ENCODE results near the gene RIN1.

Gene RIN1

GRCh38 chr11:66337103-66337899 is 1.1 kb upstream of the RIN1 start:
- no peak for DNase-seq (ENCODE audit: extremely low read depth in 1 of 2, low read depth in 1 of 2)

- DNase-seq (ENCODE audit: extremely low read depth in 1 of 2, low read depth in 1 of 2): no peak
These were observed 552 bp downstream of the RIN1 start for GRCh38 chr11:66335531-66336233.

DNA sequence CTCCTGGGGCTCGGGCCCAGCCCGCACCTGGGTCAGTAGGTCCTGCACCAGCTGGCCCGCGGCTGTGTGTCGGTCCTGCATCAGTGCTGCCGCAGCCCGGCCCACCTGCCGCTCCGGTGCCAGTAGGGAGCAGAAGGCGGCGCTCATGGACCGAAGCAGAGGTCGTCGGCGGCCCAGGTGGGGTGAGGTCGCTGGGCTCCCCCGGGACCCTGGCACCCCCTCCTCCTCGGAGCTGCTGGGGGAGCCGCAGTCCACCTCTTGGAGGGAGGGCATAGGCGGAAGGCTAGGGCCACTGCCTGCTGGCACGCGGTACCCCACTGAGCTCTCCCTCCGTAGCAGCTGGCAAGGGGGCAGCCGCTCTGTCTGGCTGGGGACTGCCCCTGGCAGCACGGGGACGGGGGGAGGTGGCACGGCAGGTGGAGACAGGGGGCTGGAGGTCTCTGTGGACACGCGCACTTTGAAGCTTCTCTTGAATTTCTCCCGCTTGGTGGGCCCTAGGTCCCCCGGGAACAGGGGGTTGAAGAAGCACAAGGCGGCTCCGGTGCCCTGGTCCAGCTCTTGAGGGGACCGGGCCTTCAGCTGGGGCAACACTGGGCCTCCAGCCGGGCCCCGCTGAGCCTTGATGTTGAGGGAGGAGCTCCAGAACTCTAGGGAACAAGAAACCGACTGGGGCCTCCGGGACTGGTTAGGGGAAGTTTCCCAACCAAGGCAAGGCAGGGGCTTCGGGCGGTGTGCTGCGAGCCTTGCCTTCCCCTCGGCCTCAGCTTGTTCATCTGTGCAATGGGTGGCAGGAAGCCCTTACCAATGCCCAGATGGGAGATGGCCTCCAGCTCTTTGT is 1.4 kb downstream of the RIN1 start:
- DNase-seq (ENCODE audit: extremely low read depth in 1 of 2, low read depth in 1 of 2): no peak

DNA sequence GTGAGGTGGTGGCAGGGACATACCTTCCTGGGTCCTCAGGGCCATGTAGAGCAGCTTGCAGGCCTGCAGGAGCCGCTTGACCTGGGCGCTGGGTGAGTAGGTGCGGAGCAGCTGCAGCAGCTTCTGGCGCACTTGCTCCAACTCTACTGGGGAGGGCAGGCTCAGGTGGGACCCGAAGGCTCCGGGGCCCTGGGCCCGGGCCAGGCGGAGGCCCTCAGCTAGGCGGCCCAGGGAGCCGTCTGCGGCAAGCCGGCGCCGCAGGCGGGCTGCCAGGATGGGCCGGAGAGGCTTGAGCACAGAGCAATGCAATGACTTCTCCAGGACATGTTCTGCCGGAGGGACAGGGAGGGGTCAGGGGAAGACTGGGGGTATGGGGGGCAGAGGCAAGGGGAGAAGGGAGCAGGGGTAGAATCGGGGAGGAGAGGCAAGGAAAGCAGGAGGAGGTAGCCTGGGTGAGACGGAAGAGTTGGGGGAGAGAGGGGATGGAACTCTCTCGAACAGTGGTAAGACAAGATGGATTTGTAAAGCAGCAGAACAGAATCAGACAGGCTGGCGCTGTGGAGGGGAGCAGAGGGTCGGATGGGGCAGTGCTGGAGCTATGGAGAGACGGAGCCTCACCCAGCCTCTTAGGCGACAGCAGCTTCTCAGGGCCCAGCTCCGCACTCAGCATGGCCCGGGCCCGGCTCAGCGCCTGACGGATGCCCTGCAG is 2.2 kb downstream of the RIN1 start:
- DNase-seq (ENCODE audit: extremely low read depth in 1 of 2, low read depth in 1 of 2): no peak

- DNase-seq (ENCODE audit: extremely low read depth in 1 of 2, low read depth in 1 of 2): no peak
These were observed 2.9 kb downstream of the RIN1 start for GRCh38 chr11:66333220-66333877.

DNA sequence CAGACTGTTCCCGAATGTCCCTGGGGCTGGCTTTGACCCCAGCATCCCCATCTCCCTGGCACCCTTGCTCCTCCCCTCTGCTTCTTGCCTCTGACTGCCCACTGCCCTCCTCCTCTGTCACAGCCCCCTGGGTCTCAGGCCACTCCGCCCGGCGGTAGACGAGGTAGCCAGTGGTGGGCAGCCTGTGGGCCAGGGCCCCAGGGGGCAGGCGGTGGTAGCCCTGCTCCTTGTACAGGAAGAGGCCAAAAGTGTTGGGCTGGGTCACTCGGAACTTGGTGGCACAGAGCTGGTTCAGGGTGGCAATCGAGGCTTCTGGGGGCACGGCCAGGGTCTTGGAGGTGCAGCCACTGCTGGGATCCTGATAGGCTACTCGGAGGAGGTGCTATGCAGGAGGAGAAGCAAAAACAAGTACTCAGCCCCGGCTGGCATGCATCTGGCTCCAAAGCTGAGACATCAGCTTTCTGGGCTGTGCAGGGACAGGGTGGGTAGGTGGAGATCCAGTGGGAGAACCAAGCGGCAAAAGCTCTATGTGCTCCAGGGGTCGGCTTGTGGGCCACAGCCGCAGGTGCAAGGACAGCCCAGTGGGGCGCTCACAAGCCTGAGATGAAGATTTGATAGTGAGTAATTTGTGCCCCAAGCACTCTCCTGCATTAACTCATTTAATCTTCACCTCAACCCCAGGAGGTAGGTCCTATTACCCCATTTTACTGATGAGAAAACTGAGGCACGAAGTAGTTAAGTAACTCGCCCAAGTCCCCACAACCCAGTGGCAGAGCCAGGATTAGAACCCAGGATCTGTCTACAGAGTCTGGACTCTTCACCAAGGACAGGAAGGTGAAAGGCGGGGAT is 3.6 kb downstream of the RIN1 start:
- no peak for DNase-seq (ENCODE audit: extremely low read depth in 1 of 2, low read depth in 1 of 2)

GRCh38 chr11:66331542-66332370 is 4.5 kb downstream of the RIN1 start:
- DNase-seq (ENCODE audit: extremely low read depth in 1 of 2, low read depth in 1 of 2): no peak

DNA sequence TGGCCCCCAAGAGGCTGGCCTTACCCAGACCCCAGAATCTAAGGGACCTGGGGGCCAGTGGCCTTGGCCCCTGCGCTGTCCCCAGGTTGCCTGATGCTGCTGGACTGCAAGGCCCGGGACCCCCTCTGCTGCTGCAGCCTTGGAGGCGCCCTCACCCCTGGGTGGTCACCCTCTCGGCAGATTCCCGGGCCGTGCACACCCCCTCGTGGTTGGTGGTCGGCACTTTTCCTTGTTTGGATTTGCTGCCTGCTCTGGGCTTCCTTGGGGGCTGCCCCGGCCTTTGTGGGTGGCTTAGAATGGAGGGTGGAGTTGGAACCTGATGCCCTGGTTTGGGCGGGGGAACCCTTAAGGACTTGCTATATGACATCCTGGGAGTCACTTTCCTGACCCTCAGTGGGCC is 5.3 kb downstream of the RIN1 start:
- no peak for DNase-seq (ENCODE audit: extremely low read depth in 1 of 2, low read depth in 1 of 2)

DNA sequence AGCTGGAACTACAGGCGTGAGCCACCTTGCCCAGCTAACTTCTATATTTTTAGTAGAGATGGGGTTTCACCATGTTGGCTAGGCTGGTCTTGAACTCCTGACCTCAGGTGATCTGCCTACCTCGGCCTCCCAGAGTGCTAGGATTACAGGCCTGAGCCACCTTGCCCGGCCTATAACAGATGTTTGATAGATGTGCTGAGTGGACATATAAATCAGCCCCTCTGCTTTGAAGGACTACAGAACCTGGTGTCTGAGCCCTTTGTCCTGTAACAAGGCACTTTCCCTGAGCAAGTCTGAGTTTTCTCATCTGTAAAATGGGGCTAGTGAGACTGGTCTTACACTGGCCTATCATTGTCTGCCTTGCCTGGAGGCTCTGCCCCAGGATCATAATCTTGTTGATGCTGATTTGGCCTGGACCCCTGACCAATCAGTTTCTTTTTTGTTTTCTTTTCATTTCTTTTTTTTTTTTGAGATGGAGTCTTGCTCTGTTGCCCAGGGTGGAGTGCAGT is 7.0 kb downstream of the RIN1 start:
- DNase-seq (ENCODE audit: extremely low read depth in 1 of 2, low read depth in 1 of 2): no peak

- peak; percentile 64 to 70 for DNase-seq (ENCODE audit: extremely low read depth in 1 of 2, low read depth in 1 of 2)
These were observed 7.7 kb downstream of the RIN1 start for GRCh38 chr11:66328302-66329144.

- no peak for DNase-seq (ENCODE audit: extremely low read depth in 1 of 2, low read depth in 1 of 2)
These were observed 8.3 kb downstream of the RIN1 start for GRCh38 chr11:66328031-66328301.

GRCh38 chr11:66327171-66328030 is 8.8 kb downstream of the RIN1 start:
- DNase-seq (ENCODE audit: extremely low read depth in 1 of 2, low read depth in 1 of 2): no peak

DNA sequence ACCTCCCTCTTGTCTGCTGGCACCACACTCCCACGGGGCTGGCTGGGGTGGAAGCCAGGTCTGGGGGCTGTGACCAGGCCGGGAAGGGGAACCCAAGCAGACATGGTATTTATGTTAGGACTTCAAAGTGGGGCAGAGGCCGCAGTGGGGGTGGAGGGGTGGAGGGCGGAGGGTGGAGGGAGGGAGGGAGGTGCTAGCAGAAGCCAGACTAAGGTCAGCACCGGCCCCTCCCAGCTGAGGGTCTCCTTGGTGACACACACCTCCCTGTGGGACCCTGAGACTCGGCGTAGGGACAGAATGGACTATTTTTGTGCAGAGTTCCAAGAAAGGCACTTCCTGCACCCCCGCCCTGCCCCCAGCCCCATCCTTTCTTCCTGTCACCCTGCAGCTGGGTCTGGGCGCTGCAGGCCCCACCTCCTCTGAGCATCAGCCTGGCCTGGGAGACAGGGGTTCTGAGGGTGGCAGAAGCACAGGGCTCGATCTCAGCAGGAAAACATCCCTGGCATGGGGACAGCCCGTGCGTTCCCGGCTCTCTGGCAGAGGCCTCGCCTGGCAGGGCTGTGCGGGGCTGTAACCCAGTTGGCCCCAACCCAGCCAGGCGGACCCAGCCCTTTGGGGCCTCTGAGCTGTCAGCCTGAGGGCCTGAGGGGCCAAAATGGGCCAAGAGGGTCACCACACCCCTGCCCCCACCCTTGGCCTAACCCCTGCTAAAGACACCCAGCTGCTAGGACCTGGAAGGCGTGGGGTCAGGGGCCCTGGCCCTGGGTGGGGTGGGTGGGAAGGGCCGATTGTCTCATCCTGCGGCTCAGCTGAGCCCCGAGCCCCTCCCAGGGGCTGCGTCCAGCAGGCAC is 9.7 kb downstream of the RIN1 start:
- no peak for DNase-seq (ENCODE audit: extremely low read depth in 1 of 2, low read depth in 1 of 2)

- no peak for DNase-seq (ENCODE audit: extremely low read depth in 1 of 2, low read depth in 1 of 2)
These were observed 11.0 kb downstream of the RIN1 start for GRCh38 chr11:66325263-66325671.

GRCh38 chr11:66324664-66325063 is 11.6 kb downstream of the RIN1 start:
- DNase-seq (ENCODE audit: extremely low read depth in 1 of 2, low read depth in 1 of 2): no peak

DNA sequence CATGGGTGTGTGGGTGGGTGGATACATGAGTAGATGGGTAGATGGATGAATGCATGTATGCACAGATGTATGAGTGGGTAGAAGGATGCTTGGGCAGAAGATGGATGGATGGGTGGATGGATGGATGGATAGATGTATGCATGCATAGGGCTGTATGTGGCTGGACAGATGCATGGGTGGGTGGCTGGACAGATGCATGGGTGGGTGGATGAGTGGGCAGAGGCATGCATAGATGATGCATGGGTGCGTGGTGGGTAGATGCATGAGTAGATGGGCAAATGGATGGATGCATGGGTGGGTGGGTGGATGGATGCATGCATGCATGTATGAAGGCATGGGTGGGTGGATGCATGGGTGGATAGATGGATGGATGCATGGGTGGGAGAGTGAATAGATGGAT is 12.6 kb downstream of the RIN1 start:
- DNase-seq (ENCODE audit: extremely low read depth in 1 of 2, low read depth in 1 of 2): no peak
